GM21576 (cell line): ENCODE data around the gene PRKCH.

Source experiments
- ATAC-seq: cut with Tn5 transposase; IDR thresholded peaks from one replicate; pipeline ENCODE4 v1.9.1; 2021; ENCODE audit warnings: mild to moderate bottlenecking, moderate library complexity; ENCODE audit not compliant: unreplicated experiment

The PRKCH gene

GRCh38 chr14:61540931-61541330 is 219.6 kb downstream of the PRKCH start:
- ATAC-seq: no peak

- ATAC-seq: no peak
These were observed 221.7 kb downstream of the PRKCH start for GRCh38 chr14:61542848-61543790.

- ATAC-seq: no peak
These were observed 222.6 kb downstream of the PRKCH start for GRCh38 chr14:61543946-61544345.

GRCh38 chr14:61544448-61545330 is 223.3 kb downstream of the PRKCH start:
- ATAC-seq: no peak

GRCh38 chr14:61545726-61546455 is 224.5 kb downstream of the PRKCH start:
- ATAC-seq: no peak

- no peak for ATAC-seq
These were observed 226.0 kb downstream of the PRKCH start for GRCh38 chr14:61547186-61548069.

GRCh38 chr14:61549425-61549824 is 228.0 kb downstream of the PRKCH start:
- no peak for ATAC-seq

- no peak for ATAC-seq
These were observed 230.0 kb downstream of the PRKCH start for GRCh38 chr14:61551384-61551783.

GRCh38 chr14:61552241-61552640 is 230.9 kb downstream of the PRKCH start:
- no peak for ATAC-seq

- no peak for ATAC-seq
These were observed 232.6 kb downstream of the PRKCH start for GRCh38 chr14:61553730-61554641.

GRCh38 chr14:61555056-61555838 is 233.9 kb downstream of the PRKCH start:
- no peak for ATAC-seq

- no peak for ATAC-seq
These were observed 235.1 kb downstream of the PRKCH start for GRCh38 chr14:61556455-61556854.

- no peak for ATAC-seq
These were observed 235.9 kb downstream of the PRKCH start for GRCh38 chr14:61557262-61557661.

GRCh38 chr14:61557854-61558253 is 236.5 kb downstream of the PRKCH start:
- no peak for ATAC-seq

GRCh38 chr14:61558271-61558670 is 236.9 kb downstream of the PRKCH start:
- ATAC-seq: no peak

- no peak for ATAC-seq
These were observed 238.3 kb downstream of the PRKCH start for GRCh38 chr14:61559641-61560201.

- no peak for ATAC-seq
These were observed 238.9 kb downstream of the PRKCH start for GRCh38 chr14:61560323-61560722.

GRCh38 chr14:61561104-61561503 is 239.7 kb downstream of the PRKCH start:
- ATAC-seq: no peak
